Measurements from ENCODE around the gene BMPR1A. TPM values are rescaled to one million over a fixed set of nuclear protein-coding genes. Genes with fewer than 3 reads are reported as not detected.

Gene BMPR1A
- total RNA-seq, 1 experiment from 2014 or later, result 24.3 TPM

DNA sequence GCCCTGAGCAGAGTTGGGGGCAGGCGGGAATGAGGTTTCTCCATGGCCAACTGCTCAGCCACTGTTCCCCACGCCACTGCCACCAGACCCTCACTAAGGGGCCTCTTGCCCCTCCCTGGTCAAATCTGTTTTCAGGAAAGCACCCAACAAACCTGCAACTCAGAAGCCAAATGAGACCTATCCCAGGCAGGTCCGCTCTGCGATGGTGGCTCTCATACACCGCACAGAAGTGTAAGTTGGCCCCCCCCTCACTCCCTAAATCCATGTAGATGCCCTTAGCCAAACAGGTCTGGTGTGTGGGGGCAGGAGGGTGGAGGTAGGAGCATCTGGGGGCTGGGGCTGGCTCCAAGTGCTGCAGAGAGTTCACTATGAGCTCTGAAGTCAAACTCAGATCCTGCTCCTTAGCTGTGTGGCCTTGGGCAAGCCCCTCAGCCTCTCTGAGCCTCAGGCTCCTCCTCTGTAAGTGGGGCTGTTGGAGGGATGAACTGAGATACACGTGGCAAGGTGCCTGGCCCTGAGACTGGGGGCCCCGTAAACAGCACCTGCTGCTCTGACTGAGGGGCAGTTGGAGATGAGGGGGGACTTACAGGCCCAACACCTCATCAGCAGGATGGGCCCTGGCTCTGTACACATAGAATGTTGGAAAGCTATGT is 199.9 kb downstream of the BMPR1A start:
- H2AFZ ChIP-seq, result no peak overlapping the region

DNA sequence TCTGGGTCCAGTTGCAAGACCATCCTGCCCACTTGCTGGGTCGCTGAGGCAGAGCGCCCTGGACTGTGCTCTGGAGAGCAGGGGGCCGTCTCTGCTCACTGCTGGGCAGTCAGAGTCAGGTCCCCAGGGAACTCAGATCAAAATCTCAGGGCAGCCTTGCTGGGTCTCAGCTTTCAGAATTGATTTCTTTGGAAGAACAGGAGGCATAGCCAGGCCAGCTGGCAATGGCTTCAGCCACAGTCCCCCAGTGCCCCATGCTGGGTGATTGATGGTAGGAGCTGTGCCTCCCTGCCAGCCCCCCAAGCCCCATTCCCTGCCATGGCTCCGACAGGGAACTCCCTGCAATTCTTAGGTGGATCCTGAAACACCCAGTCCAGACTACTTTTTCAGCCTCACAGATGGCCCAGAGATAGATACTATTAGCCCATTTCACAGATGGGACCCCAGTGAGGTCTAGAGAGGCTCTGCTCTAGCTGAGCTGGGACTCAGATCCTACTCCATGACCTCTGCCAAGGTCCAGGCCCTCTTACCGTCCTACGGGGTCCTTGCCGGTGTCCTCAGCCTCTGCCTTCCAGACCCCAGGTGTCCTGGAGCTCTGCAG is 200.5 kb downstream of the BMPR1A start:
- no peaks in the 10 kb centered on the region for H3K36me3 ChIP-seq (ENCODE audit: low read depth)
- peaks cover 57% of the 10 kb centered on the region for H3K4me1 ChIP-seq (replicated peaks; ENCODE audit: insufficient read depth)
- intact Hi-C loops (cut with micrococcal nuclease; ENCODE audit: unreplicated experiment), result loop anchor here (5.0 kb wide), 1 partner anchor 555 kb away; no protein-coding TSS in a partner anchor
- no peak overlapping the region for H3K4me2 ChIP-seq
- no peak overlapping the region for H3K4me3 ChIP-seq
- POLR2A ChIA-PET (ENCODE audit: unreplicated experiment), result no interaction called here
- no peak for TF ChIP-seq EZH2 (IDR thresholded peaks at IDR 0.05; ENCODE audit: low read depth)
- no peak for TF ChIP-seq CTCF (conservative IDR thresholded peaks at IDR 0.05)
- H2AFZ ChIP-seq, result no peak overlapping the region
- H4K20me1 ChIP-seq (ENCODE audit: insufficient read depth), result no peaks in the 10 kb centered on the region
- H3K27ac ChIP-seq, result no peak overlapping the region
- no TSS peak for BruUV-seq (replicated peaks)
- H3K9me2 ChIP-seq (ENCODE audit: insufficient read depth), result no peaks in the 10 kb centered on the region
- H3K9me3 ChIP-seq (ENCODE audit: insufficient read depth, low read depth), result no peaks in the 10 kb centered on the region
- H3F3A ChIP-seq (ENCODE audit: insufficient read depth, low read depth), result peaks cover 11% of the 10 kb centered on the region
- DNase-seq, result no peak
- CTCF ChIA-PET, result no interaction called here
- H3K79me2 ChIP-seq (ENCODE audit: low read depth), result no peaks in the 10 kb centered on the region
- no peaks in the 10 kb centered on the region for H3K27me3 ChIP-seq (ENCODE audit: insufficient read depth, low read depth)

More for the DNA sequence above, 199.9 kb downstream of the BMPR1A start:
- H3K4me3 ChIP-seq, result no peak overlapping the region
- no peaks in the 10 kb centered on the region for H4K20me1 ChIP-seq (ENCODE audit: insufficient read depth)
- H3K36me3 ChIP-seq (ENCODE audit: low read depth), result no peaks in the 10 kb centered on the region
- H3K27me3 ChIP-seq (ENCODE audit: insufficient read depth, low read depth), result no peaks in the 10 kb centered on the region
- peaks cover 11% of the 10 kb centered on the region for H3F3A ChIP-seq (ENCODE audit: insufficient read depth, low read depth)
- no peak overlapping the region for H3K4me2 ChIP-seq
- no peaks in the 10 kb centered on the region for H3K9me3 ChIP-seq (ENCODE audit: insufficient read depth, low read depth)
- ChIA-PET CTCF (no interaction called here), POLR2A (ENCODE audit: unreplicated experiment) (no interaction called here)
- H3K9me2 ChIP-seq (ENCODE audit: insufficient read depth), result no peaks in the 10 kb centered on the region
- TF ChIP-seq CTCF (conservative IDR thresholded peaks at IDR 0.05) (no peak), EZH2 (IDR thresholded peaks at IDR 0.05; ENCODE audit: low read depth) (no peak)
- H3K27ac ChIP-seq, result no peak overlapping the region
- BruUV-seq (replicated peaks), result no TSS peak
- intact Hi-C loops (cut with micrococcal nuclease; ENCODE audit: unreplicated experiment), result loop anchor here (5.0 kb wide), 1 partner anchor 554 kb away; no protein-coding TSS in a partner anchor
- H3K4me1 ChIP-seq (replicated peaks; ENCODE audit: insufficient read depth), result peaks cover 51% of the 10 kb centered on the region
- no peak for DNase-seq
- no peaks in the 10 kb centered on the region for H3K79me2 ChIP-seq (ENCODE audit: low read depth)

GRCh38 chr10:86957471-86958115 is 201.2 kb downstream of the BMPR1A start, which contains the start of gene MMRN2:
TSS of gene MMRN2 (minus strand) at chr10:86957615. CDS start at chr10:86957541, 74 bp downstream.
- H3K79me2 ChIP-seq (ENCODE audit: low read depth), result no peaks in the 10 kb centered on the region
- POLR2A ChIA-PET (ENCODE audit: unreplicated experiment), result no interaction called here

More at GRCh38 chr10:86957471-86958115, 201.2 kb downstream of the BMPR1A start, which contains the start of gene MMRN2:
- Histone ChIP-seq H3K4me3 (peak within 1 kb of the TSS; percentile 72; the same call in 1 of the 2 replicates), H4K20me1 (ENCODE audit: insufficient read depth) (no peaks in the 10 kb centered on the region), H3K9me2 (ENCODE audit: insufficient read depth) (no peaks in the 10 kb centered on the region), H3K4me1 (replicated peaks; ENCODE audit: insufficient read depth) (peaks cover 64% of the 10 kb centered on the region), H3K9me3 (ENCODE audit: insufficient read depth, low read depth) (no peaks in the 10 kb centered on the region), H3K4me2 (peak within 1 kb of the TSS; percentile 87), H3F3A (ENCODE audit: insufficient read depth, low read depth) (peaks cover 11% of the 10 kb centered on the region), H3K27ac (no peak within 1 kb of the TSS), H3K36me3 (ENCODE audit: low read depth) (no peaks in the 10 kb centered on the region), H2AFZ (no peak within 1 kb of the TSS), H3K27me3 (ENCODE audit: insufficient read depth, low read depth) (no peaks in the 10 kb centered on the region)
- DNase-seq, result no peak
- intact Hi-C loops (cut with micrococcal nuclease; ENCODE audit: unreplicated experiment), result loop anchor here (5.0 kb wide), 1 partner anchor 555 kb away; no protein-coding TSS in a partner anchor
- TF ChIP-seq CTCF (conservative IDR thresholded peaks at IDR 0.05), result no peak
- TF ChIP-seq EZH2 (IDR thresholded peaks at IDR 0.05; ENCODE audit: low read depth), result no peak
- CTCF ChIA-PET, result no interaction called here
- no TSS peak for BruUV-seq (replicated peaks)

Measured in PC-9 (cell line).